Measurements from ENCODE around the gene CDCA5. TPM values are rescaled to one million over a fixed set of nuclear protein-coding genes. Genes with fewer than 3 reads are reported as not detected.

Gene CDCA5
- polyA plus RNA-seq, 1 of the 3 experiments (the other 2 are of a cell fraction), result 16.3 TPM

DNA sequence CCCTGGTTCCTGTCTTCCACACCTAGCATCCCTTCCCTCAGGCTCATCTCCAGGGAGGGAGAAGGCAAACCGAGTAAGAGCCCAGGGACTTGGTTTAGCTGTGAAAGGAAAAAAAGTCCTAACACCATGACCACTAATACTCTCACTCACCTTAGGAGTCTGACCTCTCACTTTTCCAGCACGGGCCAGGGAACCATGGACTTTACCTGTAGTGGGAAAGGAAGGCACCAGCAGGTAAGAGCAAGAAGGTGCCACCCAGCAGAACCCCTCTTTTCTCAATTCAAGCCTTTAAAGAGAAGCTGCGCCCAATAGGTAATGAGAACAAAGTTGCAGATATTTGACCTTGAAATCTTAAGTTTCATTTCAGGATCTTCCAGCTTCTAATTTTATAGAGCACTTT is 37.0 kb upstream of the CDCA5 start:
- WGBS (ENCODE audit: low lambda C conversion rate), result 63% methylated on average over 3 of the region's 3 CpGs
- Histone ChIP-seq H3K4me1 (ENCODE audit: control insufficient read depth in 1 of 2, insufficient read depth in 2 of 2, low read depth in 1 of 2, low read length in 1 of 2) (peaks cover 18 to 21% of the 10 kb centered on the region in 2 experiments; a peak in 3 of 4 replicates), H3K9ac (peak overlapping the region; percentile 89; the same call in 1 of the 2 replicates), H3K27ac (ENCODE audit: low read depth in 2 of 2, low read length in 1 of 2) (no peak overlapping the region; a peak in 2 of 4 replicates), H3K79me2 (ENCODE audit: insufficient read depth) (peaks cover 68% of the 10 kb centered on the region), H3K9me2 (no peaks in the 10 kb centered on the region), H3F3A (replicated peaks; ENCODE audit: insufficient read depth) (peaks cover 29% of the 10 kb centered on the region), H3K4me3 (ENCODE audit: low read depth in 2 of 2, low read length in 1 of 2) (peak overlapping the region; percentile 89 to 91), H3K9me3 (no peaks in the 10 kb centered on the region), H2AFZ (ENCODE audit: low read depth) (no peak overlapping the region), H3K4me2 (peak overlapping the region; percentile 93), H4K20me1 (ENCODE audit: insufficient read depth) (no peaks in the 10 kb centered on the region), H3K27me3 (ENCODE audit: insufficient read depth) (no peaks in the 10 kb centered on the region), H3K36me3 (replicated peaks in 1 of 2; ENCODE audit: control insufficient read depth in 1 of 2, insufficient read depth in 2 of 2, low read length in 1 of 2) (peaks cover 37 to 40% of the 10 kb centered on the region in 2 experiments)
- POLR2A ChIA-PET, result no interaction called here
- DNase-seq, result no peak
- CTCF ChIA-PET, result interaction anchor here (1.3 to 3.3 kb wide), 5 partner anchors 9 to 107 kb away, joined by 4 to 47 read pairs (median 9); partner anchors contain the start of genes ARL2, CAPN1, SYVN1 and TM7SF2
- TF ChIP-seq CHD2 (IDR thresholded peaks at IDR 0.05; ENCODE audit: low read length, partially characterized antibody), result no peak
- no peak for TF ChIP-seq PBX3 (IDR thresholded peaks at IDR 0.05)
- no peak for TF ChIP-seq FOXJ3 (CRISPR knock-in tag; IDR thresholded peaks at IDR 0.05)
- TF ChIP-seq ELF1 (IDR thresholded peaks at IDR 0.05), result no peak
- TF ChIP-seq TAF1 (IDR thresholded peaks at IDR 0.05; ENCODE audit: borderline replicate concordance, low read depth, low read length), result no peak
- no peak for TF ChIP-seq SIN3A (IDR thresholded peaks at IDR 0.05; ENCODE audit: borderline replicate concordance, low read depth, low read length)
- no peak for TF ChIP-seq RAD21 (IDR thresholded peaks at IDR 0.05; ENCODE audit: low read length)
- no peak for TF ChIP-seq RXRA (IDR thresholded peaks at IDR 0.05; ENCODE audit: borderline replicate concordance, low read depth)
- TF ChIP-seq, protein P1, sequence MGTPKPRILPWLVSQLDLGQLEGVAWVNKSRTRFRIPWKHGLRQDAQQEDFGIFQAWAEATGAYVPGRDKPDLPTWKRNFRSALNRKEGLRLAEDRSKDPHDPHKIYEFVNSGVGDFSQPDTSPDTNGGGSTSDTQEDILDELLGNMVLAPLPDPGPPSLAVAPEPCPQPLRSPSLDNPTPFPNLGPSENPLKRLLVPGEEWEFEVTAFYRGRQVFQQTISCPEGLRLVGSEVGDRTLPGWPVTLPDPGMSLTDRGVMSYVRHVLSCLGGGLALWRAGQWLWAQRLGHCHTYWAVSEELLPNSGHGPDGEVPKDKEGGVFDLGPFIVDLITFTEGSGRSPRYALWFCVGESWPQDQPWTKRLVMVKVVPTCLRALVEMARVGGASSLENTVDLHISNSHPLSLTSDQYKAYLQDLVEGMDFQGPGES (IDR thresholded peaks at IDR 0.05; ENCODE audit: low read depth, low read length), result no peak
- no peak for TF ChIP-seq SMC3 (IDR thresholded peaks at IDR 0.05; ENCODE audit: low read depth, low read length)
- TF ChIP-seq GATA2 (CRISPR knock-in tag; IDR thresholded peaks at IDR 0.05), result no peak
- no peak for TF ChIP-seq EZH2phosphoT487 (IDR thresholded peaks at IDR 0.05; ENCODE audit: borderline replicate concordance, low read depth)
- TF ChIP-seq JUND (IDR thresholded peaks at IDR 0.05), result no peak

DNA sequence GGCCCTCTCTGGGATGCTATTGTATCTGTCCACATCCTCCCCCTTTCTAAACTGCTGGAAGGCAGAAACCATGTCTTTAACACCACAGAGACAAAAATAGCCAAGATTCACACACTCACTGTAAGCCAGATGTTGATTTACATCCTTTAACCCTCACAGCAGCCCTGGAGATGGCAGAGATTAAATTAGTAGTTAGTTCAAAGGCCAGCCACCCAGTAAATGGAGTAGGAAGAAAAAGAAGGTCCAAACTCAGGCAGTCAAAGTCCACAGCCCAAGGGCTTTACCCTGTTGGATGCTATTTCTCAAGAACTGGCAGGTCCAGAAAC is 35.8 kb upstream of the CDCA5 start:
- peaks cover 65% of the 10 kb centered on the region for H3K79me2 ChIP-seq (ENCODE audit: insufficient read depth)
- H3K36me3 ChIP-seq (replicated peaks in 1 of 2; ENCODE audit: control insufficient read depth in 1 of 2, insufficient read depth in 2 of 2, low read length in 1 of 2), result peaks cover 36 to 42% of the 10 kb centered on the region in 2 experiments

More for the DNA sequence above, 35.8 kb upstream of the CDCA5 start:
- Histone ChIP-seq H2AFZ (ENCODE audit: low read depth) (no peak overlapping the region), H3K27ac (ENCODE audit: low read depth in 2 of 2, low read length in 1 of 2) (no peak overlapping the region), H3K4me1 (ENCODE audit: control insufficient read depth in 1 of 2, insufficient read depth in 2 of 2, low read depth in 1 of 2, low read length in 1 of 2) (peaks cover 18 to 33% of the 10 kb centered on the region in 2 experiments; a peak in 3 of 4 replicates), H3K4me2 (no peak overlapping the region), H3K27me3 (ENCODE audit: insufficient read depth) (no peaks in the 10 kb centered on the region), H3K9me3 (no peaks in the 10 kb centered on the region), H3F3A (replicated peaks; ENCODE audit: insufficient read depth) (peaks cover 29% of the 10 kb centered on the region), H3K4me3 (ENCODE audit: low read depth in 2 of 2, low read length in 1 of 2) (no peak overlapping the region), H4K20me1 (ENCODE audit: insufficient read depth) (no peaks in the 10 kb centered on the region), H3K9me2 (no peaks in the 10 kb centered on the region), H3K9ac (no peak overlapping the region)
- TF ChIP-seq JUND (IDR thresholded peaks at IDR 0.05), result no peak
- no peak for TF ChIP-seq MEF2A (IDR thresholded peaks at IDR 0.05; ENCODE audit: borderline replicate concordance, low read depth)
- no peak for TF ChIP-seq EZH2phosphoT487 (IDR thresholded peaks at IDR 0.05; ENCODE audit: borderline replicate concordance, low read depth)
- no peak for TF ChIP-seq POLR2AphosphoS5 (IDR thresholded peaks at IDR 0.05; ENCODE audit: low read depth, low read length)
- no peak for TF ChIP-seq FOXM1 (IDR thresholded peaks at IDR 0.05; ENCODE audit: low read depth)
- no peak for TF ChIP-seq YY1 (IDR thresholded peaks at IDR 0.05; ENCODE audit: low read depth)
- TF ChIP-seq, protein P2, sequence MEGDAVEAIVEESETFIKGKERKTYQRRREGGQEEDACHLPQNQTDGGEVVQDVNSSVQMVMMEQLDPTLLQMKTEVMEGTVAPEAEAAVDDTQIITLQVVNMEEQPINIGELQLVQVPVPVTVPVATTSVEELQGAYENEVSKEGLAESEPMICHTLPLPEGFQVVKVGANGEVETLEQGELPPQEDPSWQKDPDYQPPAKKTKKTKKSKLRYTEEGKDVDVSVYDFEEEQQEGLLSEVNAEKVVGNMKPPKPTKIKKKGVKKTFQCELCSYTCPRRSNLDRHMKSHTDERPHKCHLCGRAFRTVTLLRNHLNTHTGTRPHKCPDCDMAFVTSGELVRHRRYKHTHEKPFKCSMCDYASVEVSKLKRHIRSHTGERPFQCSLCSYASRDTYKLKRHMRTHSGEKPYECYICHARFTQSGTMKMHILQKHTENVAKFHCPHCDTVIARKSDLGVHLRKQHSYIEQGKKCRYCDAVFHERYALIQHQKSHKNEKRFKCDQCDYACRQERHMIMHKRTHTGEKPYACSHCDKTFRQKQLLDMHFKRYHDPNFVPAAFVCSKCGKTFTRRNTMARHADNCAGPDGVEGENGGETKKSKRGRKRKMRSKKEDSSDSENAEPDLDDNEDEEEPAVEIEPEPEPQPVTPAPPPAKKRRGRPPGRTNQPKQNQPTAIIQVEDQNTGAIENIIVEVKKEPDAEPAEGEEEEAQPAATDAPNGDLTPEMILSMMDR (IDR thresholded peaks at IDR 0.05), result no peak
- TF ChIP-seq MXI1 (IDR thresholded peaks at IDR 0.05; ENCODE audit: low read depth, low read length), result no peak
- TF ChIP-seq GATA2 (CRISPR knock-in tag; IDR thresholded peaks at IDR 0.05), result no peak
- TF ChIP-seq ZBTB33 (IDR thresholded peaks at IDR 0.05; ENCODE audit: borderline replicate concordance, low read depth), result no peak
- no peak for TF ChIP-seq NRF1 (IDR thresholded peaks at IDR 0.05; ENCODE audit: low read depth, low read length)
- no peak for TF ChIP-seq TEAD4 (IDR thresholded peaks at IDR 0.05; ENCODE audit: borderline replicate concordance, insufficient read depth)
- no peak for TF ChIP-seq FOXJ3 (CRISPR knock-in tag; IDR thresholded peaks at IDR 0.05)
- no peak for TF ChIP-seq TAF1 (IDR thresholded peaks at IDR 0.05; ENCODE audit: borderline replicate concordance, low read depth, low read length)
- no peak for TF ChIP-seq RCOR1 (IDR thresholded peaks at IDR 0.05; ENCODE audit: low read length)
- POLR2A ChIA-PET, result no interaction called here
- no peak for DNase-seq
- CTCF ChIA-PET, result interaction anchor here (1.4 to 3.3 kb wide), 2 partner anchors 8 to 62 kb away, joined by 3 to 47 read pairs; partner anchors contain the start of gene TM7SF2

All from SK-N-SH (cell line).